Heart right ventricle (tissue), 16 donors: ENCODE measurements around the gene ASAP2. TPM values are rescaled to one million over a fixed set of nuclear protein-coding genes. Genes with fewer than 3 reads are reported as not detected.

Source experiments
- ATAC-seq, 8 donors: fragments of 200-7000 bp; cut with Tn5 transposase; one replicate each; pipeline ENCODE4 v1.9.1; 2020; ENCODE audit warnings: mild to moderate bottlenecking in 8 of 8, moderate library complexity in 8 of 8, moderate number of reproducible peaks in 1 of 8
- DNase-seq, 2 donors: peaks; one replicate each; pipeline ENCODE4 v3.0.0-alpha.2; 2020
- H3K27ac ChIP-seq, 10 donors: fragments of 200-600 bp; sonication (generic) in 2 of 10; one replicate each; pipeline versions ENCODE4 v1.5.0 to v1.8.0; 2020 to 2022; ENCODE audit warnings: mild to moderate bottlenecking in 3 of 10
- H3K27me3 ChIP-seq, 7 donors: fragments of 200-600 bp; one replicate each; pipeline ENCODE4 v1.8.0; 2021 to 2022; ENCODE audit warnings: mild to moderate bottlenecking in 2 of 7
- H3K36me3 ChIP-seq, 9 donors: fragments of 200-600 bp; sonication (generic) in 1 of 9; one replicate each; pipeline versions ENCODE4 v1.5.0 to v1.8.0; 2020 to 2022; ENCODE audit warnings: mild to moderate bottlenecking in 2 of 9
- H3K4me1 ChIP-seq, 9 donors: fragments of 200-600 bp; sonication (generic) in 1 of 9; one replicate each; pipeline versions ENCODE4 v1.5.0 to v1.8.0; 2020 to 2022; ENCODE audit warnings: mild to moderate bottlenecking in 4 of 9
- H3K4me3 ChIP-seq, 10 donors: fragments of 200-600 bp; sonication (generic) in 2 of 10; one replicate each; pipeline versions ENCODE4 v1.5.0 to v1.8.0; 2020 to 2022; ENCODE audit warnings: mild to moderate bottlenecking in 7 of 10, moderate library complexity in 2 of 10
- H3K9me3 ChIP-seq, 11 donors: fragments of 200-600 bp in 10 of 11; sonication (generic) in 2 of 11; one replicate each; pipeline versions ENCODE4 v1.5.0 to v1.8.0; 2013 to 2022; ENCODE audit warnings: mild to moderate bottlenecking in 2 of 11, control low read depth in 1 of 11, moderate library complexity in 1 of 11
- CTCF ChIP-seq, 9 donors: fragments of 200-600 bp; sonication (generic) in 2 of 9; IDR thresholded peaks; one replicate each; pipeline versions ENCODE4 v1.5.0 to v1.8.0; 2021 to 2022; ENCODE audit warnings: antibody characterized with exemption in 9 of 9, mild to moderate bottlenecking in 5 of 9, moderate library complexity in 1 of 9
- WGBS, 2 donors: extraction: QIAGEN DNeasy Blood & Tissue Kit; methylation state at CpG; one replicate each; pipeline ENCODE4 v1.1.7; 2013; ENCODE audit warnings: inconsistent platforms in 1 of 2; 5-methylcytosine and 5-hydroxymethylcytosine counted together
- intact Hi-C, 10 donors: fragments of 100-400 bp; cut with DNase I; formaldehyde crosslinking; loops; one replicate each; pipeline versions ENCODE4 v1.11.1 to v1.14.2; 2022
- polyA plus RNA-seq, 2 donors: library from polyadenylated mRNA; stranded (reverse); fragments of 200-250 nt; gene quantifications; one replicate each; pipeline ENCODE4 v1.2.3, GENCODE V29; 2013
- total RNA-seq, 10 donors: library from RNA; stranded (reverse); fragmentation: NEBNext Ultra II Directional in 3 of 10; extraction: Animal tissue kit (Norgen Biotek cat#: 25700) in 3 of 10; gene quantifications; one replicate each; pipeline versions ENCODE4 v1.2.1 to v1.2.4, GENCODE V29; 2021 to 2023
- donor health status: Arrhythmogenic right ventricular cardiomyopathy.
- donor health status: ischemic (EF 13 %, LVEDD 7.1; RV severe dilation, severe dysfunction).
- donor health status: healthy with polysubstance abuse.
- donor health status: DM: no; HTN: yes; CAD: no.
- donor health status: DM: no; HTN: no; CAD: no.
- donor health status: ischemic (EF 25% LVEDD 6.9; RV normal size, moderate dysfunction).
- donor health status: ischemic (EF 25% LVEDD 5.7; RV mildly dilated, moderate dysfunction).
- donor health status: healthy.
- donor health status: DM: yes; HTN: yes; CAD: no.
- donor health status: Ischemic cardiomyopathy.
- donor health status: ischemic (EF 35%, LVEDD 5.7; RV mildly dilated, moderate dysfunction).
- donor health status: nonischemic (EF 11% LVEDD 7.7; RV severe dilation, severe dysfunction).
- donor health status: DM: yes; HTN: yes; CAD: no.
- donor health status: PGD.
- donor health status: ischemic (EF 29% LVEDD 5.4; RV normal size, mild dysfunction).
- donor health status: nonischemic (EF 23%, LVEDD 6.1; RV moderate dilation, normal function).

Gene ASAP2
- total and polyA plus RNA-seq, 12 donors: 5.4 to 17.3 (median 11.8) TPM

GRCh38 chr2:9276901-9277451 is 70.4 kb downstream of the ASAP2 start:
- no peak for TF ChIP-seq CTCF (IDR thresholded peaks at IDR 0.05)
- Histone ChIP-seq H3K4me3 (no peak overlapping the region), H3K36me3 (peaks cover 0 to 29% (median 3%) of the 10 kb centered on the region in 9 donors), H3K9me3 (peaks cover 0 to 6% (median 0%) of the 10 kb centered on the region in 11 donors), H3K27ac (peak overlapping the region in 2 of 10 donors; percentile 20 to 74), H3K4me1 (peaks cover 5 to 65% (median 43%) of the 10 kb centered on the region in 9 donors), H3K27me3 (no peaks in the 10 kb centered on the region)
- intact Hi-C loops: loop anchor here in 1 of 10 donors (5.0 kb wide), 1 partner anchor 35 kb away; no protein-coding TSS in a partner anchor
- ATAC-seq: peak in 1 of 8 donors; percentile 21
- 72 to 76% methylated on average over 9 of the region's 9 CpGs for WGBS, 2 donors
- no peak for DNase-seq

- intact Hi-C loops: loop anchor here in 1 of 10 donors (5.0 kb wide), 1 partner anchor 34 kb away; no protein-coding TSS in a partner anchor
Observed at GRCh38 chr2:9278439-9278838, 71.8 kb downstream of the ASAP2 start.

GRCh38 chr2:9279426-9279825 is 72.8 kb downstream of the ASAP2 start:
- intact Hi-C loops: loop anchor here in 1 of 10 donors (5.0 kb wide), 1 partner anchor 33 kb away; no protein-coding TSS in a partner anchor
- WGBS, 2 donors: 76 to 79% methylated on average over 10 of the region's 10 CpGs
- TF ChIP-seq CTCF (IDR thresholded peaks at IDR 0.05): no peak
- Histone ChIP-seq H3K9me3 (no peaks in the 10 kb centered on the region), H3K36me3 (peaks cover 0 to 32% (median 3%) of the 10 kb centered on the region in 9 donors), H3K4me3 (no peak overlapping the region), H3K27ac (no peak overlapping the region), H3K4me1 (peaks cover 5 to 71% (median 41%) of the 10 kb centered on the region in 9 donors), H3K27me3 (no peaks in the 10 kb centered on the region)
- ATAC-seq (no peak), DNase-seq (no peak)

More at GRCh38 chr2:9278439-9278838, 71.8 kb downstream of the ASAP2 start:
- no peaks in the 10 kb centered on the region for H3K9me3 ChIP-seq
- no peak for DNase-seq
- H3K27ac ChIP-seq: no peak overlapping the region
- peaks cover 0 to 29% (median 3%) of the 10 kb centered on the region in 9 donors for H3K36me3 ChIP-seq
- peaks cover 5 to 75% (median 51%) of the 10 kb centered on the region in 9 donors for H3K4me1 ChIP-seq
- no peak for ATAC-seq
- H3K27me3 ChIP-seq: no peaks in the 10 kb centered on the region
- H3K4me3 ChIP-seq: no peak overlapping the region
- TF ChIP-seq CTCF (IDR thresholded peaks at IDR 0.05): no peak
- 90 to 91% methylated on average over 7 of the region's 7 CpGs for WGBS, 2 donors

DNA sequence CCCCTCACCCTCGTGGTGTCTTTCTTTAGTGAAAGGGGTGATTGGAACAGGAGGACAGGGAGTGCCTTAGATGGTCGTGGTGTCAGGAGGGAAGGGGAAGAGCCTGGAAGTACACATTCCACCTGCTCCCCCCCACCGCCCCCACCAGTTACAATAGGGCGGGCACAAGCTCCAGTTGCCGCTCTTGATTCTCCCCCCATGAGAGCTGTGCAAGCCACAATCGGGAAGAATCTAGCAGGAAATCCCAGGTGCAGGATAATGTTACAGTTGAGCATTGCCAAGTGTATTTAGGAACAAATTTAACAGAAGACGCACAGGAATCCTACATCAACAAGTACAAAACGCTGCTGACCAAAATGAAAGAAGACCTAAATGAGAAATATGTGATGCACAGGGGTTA is 73.6 kb downstream of the ASAP2 start:
- H3K36me3 ChIP-seq: peaks cover 0 to 34% (median 3%) of the 10 kb centered on the region in 9 donors
- H3K9me3 ChIP-seq: no peaks in the 10 kb centered on the region
- peaks cover 5 to 67% (median 35%) of the 10 kb centered on the region in 9 donors for H3K4me1 ChIP-seq
- H3K27ac ChIP-seq: no peak overlapping the region
- 61 to 69% methylated on average over 8 of the region's 8 CpGs for WGBS, 2 donors
- TF ChIP-seq CTCF (IDR thresholded peaks at IDR 0.05): no peak
- no peaks in the 10 kb centered on the region for H3K27me3 ChIP-seq
- DNase-seq (no peak), ATAC-seq (no peak)
- intact Hi-C loops: no loop called here
- no peak overlapping the region for H3K4me3 ChIP-seq
